Measurements from ENCODE around the gene CYFIP1. TPM values are rescaled to one million over a fixed set of nuclear protein-coding genes. Genes with fewer than 3 reads are reported as not detected.

The CYFIP1 gene
- total RNA-seq, 4 donors from 2014 or later = 77.4 to 121 (median 101) TPM

- TF ChIP-seq POLR2A (IDR thresholded peaks at IDR 0.05) = no peak
- TF ChIP-seq EP300 (IDR thresholded peaks at IDR 0.05) = no peak
- TF ChIP-seq CTCF (IDR thresholded peaks at IDR 0.05) = no peak
- DNase-seq (ENCODE audit: low spot score in 2 of 2) = no peak
- Histone ChIP-seq H3K27me3 (no peaks in the 10 kb centered on the region), H3K9me3 (no peaks in the 10 kb centered on the region), H3K36me3 (peaks cover 0 to 2% (median 0%) of the 10 kb centered on the region in 3 donors), H3K27ac (peak overlapping the region in 2 of 4 donors; percentile 48 to 54), H3K4me3 (no peak overlapping the region), H3K4me1 (peaks cover 0 to 90% (median 24%) of the 10 kb centered on the region in 4 donors)
- 41 to 47% methylated on average over 11 to 16 of the region's 16 CpGs for WGBS, 2 donors
These were observed 23.8 kb downstream of the CYFIP1 start for GRCh38 chr15:22956257-22956977.

- 66 to 81% methylated on average over 6 of the region's 6 CpGs for WGBS, 2 donors
- Histone ChIP-seq H3K36me3 (peaks cover 0 to 5% (median 0%) of the 10 kb centered on the region in 3 donors), H3K9me3 (no peaks in the 10 kb centered on the region), H3K27ac (peak overlapping the region in 2 of 4 donors; percentile 48 to 62), H3K27me3 (no peaks in the 10 kb centered on the region), H3K4me3 (no peak overlapping the region), H3K4me1 (peaks cover 0 to 90% (median 23%) of the 10 kb centered on the region in 4 donors)
- no peak for DNase-seq (ENCODE audit: low spot score in 2 of 2)
- no peak for TF ChIP-seq EP300 (IDR thresholded peaks at IDR 0.05)
- TF ChIP-seq POLR2A (IDR thresholded peaks at IDR 0.05) = no peak
- no peak for TF ChIP-seq CTCF (IDR thresholded peaks at IDR 0.05)
These were observed 24.5 kb downstream of the CYFIP1 start for GRCh38 chr15:22955544-22956119.

GRCh38 chr15:22954798-22955543 is 25.2 kb downstream of the CYFIP1 start:
- Histone ChIP-seq H3K9me3 (no peaks in the 10 kb centered on the region), H3K27me3 (no peaks in the 10 kb centered on the region), H3K27ac (peak overlapping the region in 2 of 4 donors; percentile 3 to 62), H3K4me3 (no peak overlapping the region), H3K4me1 (peaks cover 0 to 90% (median 23%) of the 10 kb centered on the region in 4 donors), H3K36me3 (peaks cover 0 to 5% (median 0%) of the 10 kb centered on the region in 3 donors)
- DNase-seq (ENCODE audit: low spot score in 2 of 2) = no peak
- WGBS, 2 donors = 75 to 78% methylated on average over 10 to 14 of the region's 14 CpGs
- TF ChIP-seq EP300 (IDR thresholded peaks at IDR 0.05) (no peak), POLR2A (IDR thresholded peaks at IDR 0.05) (no peak), CTCF (IDR thresholded peaks at IDR 0.05) (no peak)

GRCh38 chr15:22954326-22954725 is 25.8 kb downstream of the CYFIP1 start:
- 70 to 76% methylated on average over 12 of the region's 12 CpGs for WGBS, 2 donors
- H3K4me1 ChIP-seq = peaks cover 0 to 90% (median 23%) of the 10 kb centered on the region in 4 donors
- DNase-seq (ENCODE audit: low spot score in 2 of 2) = no peak

More at GRCh38 chr15:22954326-22954725, 25.8 kb downstream of the CYFIP1 start:
- TF ChIP-seq POLR2A (IDR thresholded peaks at IDR 0.05) (no peak), CTCF (IDR thresholded peaks at IDR 0.05) (no peak), EP300 (IDR thresholded peaks at IDR 0.05) (no peak)
- peaks cover 0 to 5% (median 0%) of the 10 kb centered on the region in 3 donors for H3K36me3 ChIP-seq
- no peaks in the 10 kb centered on the region for H3K9me3 ChIP-seq
- no peak overlapping the region for H3K4me3 ChIP-seq
- peak overlapping the region in 1 of 4 donors; percentile 3 for H3K27ac ChIP-seq
- no peaks in the 10 kb centered on the region for H3K27me3 ChIP-seq

Measured in tibial nerve (tissue), 4 donors.